GM12801 (cell line): ENCODE data around the gene PKDCC.

Experiments
- CTCF ChIP-seq: IDR thresholded peaks from one replicate; pipeline ENCODE4 v1.5.1; 2011; ENCODE audit warnings: control low read depth; ENCODE audit not compliant: insufficient read length; ENCODE audit errors: extremely low read depth

The PKDCC gene

GRCh38 chr2:42067521-42067920 is 19.7 kb downstream of the PKDCC start:
- no peak for TF ChIP-seq CTCF

GRCh38 chr2:42068571-42069178 is 20.9 kb downstream of the PKDCC start:
- no peak for TF ChIP-seq CTCF

GRCh38 chr2:42069568-42069967 is 21.7 kb downstream of the PKDCC start:
- TF ChIP-seq CTCF: no peak

- TF ChIP-seq CTCF: no peak
Observed at GRCh38 chr2:42071791-42072190, 24.0 kb downstream of the PKDCC start.

GRCh38 chr2:42072349-42073118 is 24.7 kb downstream of the PKDCC start:
- TF ChIP-seq CTCF: no peak

GRCh38 chr2:42073739-42074503 is 26.1 kb downstream of the PKDCC start:
- no peak for TF ChIP-seq CTCF

GRCh38 chr2:42074661-42075060 is 26.8 kb downstream of the PKDCC start:
- TF ChIP-seq CTCF: no peak
